Activated CD8-positive, alpha-beta T cell treated with anti-CD3 and anti-CD28 coated beads for 36 hours (primary cell): ENCODE measurements around the gene C1orf122. TPM values are rescaled to one million over a fixed set of nuclear protein-coding genes. Genes with fewer than 3 reads are reported as not detected.
A peak's percentile ranks its signal among the peaks of the same experiment; 100 is the strongest.

ENCODE experiments used
- ATAC-seq: fragments of 200-7000 bp; cut with Tn5 transposase; one replicate; pipeline ENCODE4 v1.10.0; 2021; ENCODE audit warnings: mild to moderate bottlenecking, moderate library complexity
- CTCF ChIA-PET: fragments of 350-600 bp; sonication (Branson Sonifier 250); formaldehyde crosslinking; loops from one replicate; lab custom pipeline; 2021; ENCODE audit warnings: antibody characterized with exemption; lab: Charles Lee
- POLR2A ChIA-PET: fragments of 350-600 bp; sonication (Branson Sonifier 250); formaldehyde crosslinking; loops from one replicate; lab custom pipeline; 2021; ENCODE audit warnings: antibody characterized with exemption; lab: Charles Lee
- DNase-seq: peaks from one replicate; pipeline ENCODE4 v3.0.0-alpha.2; 2020
- H3K27ac Mint-ChIP-seq: one replicate; pipeline ENCODE4 v1.8.0; 2021; ENCODE audit warnings: mild to moderate bottlenecking, mixed read lengths
- H3K27me3 Mint-ChIP-seq: one replicate; pipeline ENCODE4 v1.8.0; 2021; ENCODE audit warnings: mixed read lengths
- H3K36me3 Mint-ChIP-seq: one replicate; pipeline ENCODE4 v1.8.0; 2021; ENCODE audit warnings: low read depth, mixed read lengths
- H3K4me1 Mint-ChIP-seq: one replicate; pipeline ENCODE4 v1.8.0; 2021; ENCODE audit warnings: low read depth, mixed read lengths
- H3K4me3 Mint-ChIP-seq: one replicate; pipeline ENCODE4 v1.8.0; 2021; ENCODE audit warnings: mild to moderate bottlenecking, moderate library complexity, mixed read lengths
- H3K9me3 Mint-ChIP-seq: one replicate; pipeline ENCODE4 v1.8.0; 2021; ENCODE audit warnings: mixed read lengths
- intact Hi-C: fragments of 100-400 bp; cut with micrococcal nuclease; formaldehyde crosslinking; loops from one replicate; pipeline ENCODE4 v1.10.0; 2022
- total RNA-seq, 2 experiments: library from RNA; stranded (reverse); gene quantifications; one replicate each; pipeline ENCODE4 v1.2.3, GENCODE V29; 2021
- TF ChIP-seq, protein P1 (sequence below): fragments of 200-600 bp; IDR thresholded peaks from one replicate; pipeline ENCODE4 v1.8.0; 2022; ENCODE audit warnings: antibody characterized with exemption, mild to moderate bottlenecking

Gene C1orf122
- total RNA-seq, 2 experiments from 2014 or later = 17.4 to 17.9 TPM

DNA sequence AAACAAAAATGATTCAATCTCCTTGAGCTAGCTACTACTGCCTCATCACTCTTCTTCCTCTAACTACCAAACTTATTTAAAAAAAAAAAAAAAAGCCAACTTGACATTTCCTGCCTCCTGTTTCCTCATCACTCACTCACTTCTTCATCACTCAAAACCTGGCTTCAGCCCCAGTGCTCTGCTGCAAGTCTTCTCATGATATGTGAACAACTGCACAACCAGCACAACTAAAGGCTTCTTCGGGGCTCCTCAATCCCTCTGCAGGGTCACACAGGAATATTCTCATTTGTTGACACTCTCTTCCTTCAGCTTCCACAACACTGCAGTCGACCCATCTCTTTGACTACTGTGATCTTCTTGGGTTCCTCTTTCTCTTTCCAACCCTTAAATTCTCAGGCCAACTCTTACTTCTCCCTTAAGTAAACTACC lies 44.2 kb downstream of the C1orf122 start:
- H3K9me3 Mint-ChIP-seq = no peaks in the 10 kb centered on the region
- intact Hi-C loops = loop anchor here (5.0 kb wide), 1 partner anchor 159 kb away; the partner anchor contains the start of gene CDCA8
- H3K27me3 Mint-ChIP-seq = no peaks in the 10 kb centered on the region
- DNase-seq (no peak), ATAC-seq (peak; percentile 47)
- H3K4me1 Mint-ChIP-seq = peaks cover 38% of the 10 kb centered on the region
- POLR2A ChIA-PET = interaction anchor here (0.8 to 2.8 kb wide), 5 partner anchors 8 to 161 kb away, joined by 3 to 10 read pairs (median 4); partner anchors contain the start of genes C1orf122 and MTF1
- no peak overlapping the region for H3K4me3 Mint-ChIP-seq
- H3K27ac Mint-ChIP-seq = no peak overlapping the region
- CTCF ChIA-PET = interaction anchor here (1.2 to 3.5 kb wide), 2 partner anchors 9 to 160 kb away, joined by 3 to 58 read pairs; partner anchors contain the start of genes CDCA8 and MTF1
- H3K36me3 Mint-ChIP-seq = peaks cover 23% of the 10 kb centered on the region
- TF ChIP-seq, protein P1, sequence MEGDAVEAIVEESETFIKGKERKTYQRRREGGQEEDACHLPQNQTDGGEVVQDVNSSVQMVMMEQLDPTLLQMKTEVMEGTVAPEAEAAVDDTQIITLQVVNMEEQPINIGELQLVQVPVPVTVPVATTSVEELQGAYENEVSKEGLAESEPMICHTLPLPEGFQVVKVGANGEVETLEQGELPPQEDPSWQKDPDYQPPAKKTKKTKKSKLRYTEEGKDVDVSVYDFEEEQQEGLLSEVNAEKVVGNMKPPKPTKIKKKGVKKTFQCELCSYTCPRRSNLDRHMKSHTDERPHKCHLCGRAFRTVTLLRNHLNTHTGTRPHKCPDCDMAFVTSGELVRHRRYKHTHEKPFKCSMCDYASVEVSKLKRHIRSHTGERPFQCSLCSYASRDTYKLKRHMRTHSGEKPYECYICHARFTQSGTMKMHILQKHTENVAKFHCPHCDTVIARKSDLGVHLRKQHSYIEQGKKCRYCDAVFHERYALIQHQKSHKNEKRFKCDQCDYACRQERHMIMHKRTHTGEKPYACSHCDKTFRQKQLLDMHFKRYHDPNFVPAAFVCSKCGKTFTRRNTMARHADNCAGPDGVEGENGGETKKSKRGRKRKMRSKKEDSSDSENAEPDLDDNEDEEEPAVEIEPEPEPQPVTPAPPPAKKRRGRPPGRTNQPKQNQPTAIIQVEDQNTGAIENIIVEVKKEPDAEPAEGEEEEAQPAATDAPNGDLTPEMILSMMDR = no peak

DNA sequence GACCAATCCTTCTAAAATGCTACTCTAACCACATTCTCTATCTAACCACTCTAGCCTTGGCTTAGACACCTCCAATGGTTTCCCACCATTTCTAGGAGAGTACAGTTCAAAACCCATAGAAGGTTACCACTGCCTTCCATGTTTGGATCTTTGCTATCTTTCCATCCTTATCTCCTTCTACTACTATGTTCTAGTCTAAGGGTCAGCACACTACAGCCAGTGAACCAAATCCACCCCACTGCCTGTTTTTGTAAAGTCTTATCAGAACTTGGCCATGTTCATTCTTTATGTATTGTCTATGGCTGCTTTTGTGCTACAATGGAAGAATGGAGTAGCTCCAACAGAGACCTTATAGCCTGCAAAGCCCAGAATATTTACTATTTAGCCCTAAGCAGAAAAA lies 45.6 kb downstream of the C1orf122 start:
- H3K4me3 Mint-ChIP-seq = no peak overlapping the region
- H3K9me3 Mint-ChIP-seq = no peaks in the 10 kb centered on the region
- peak overlapping the region; percentile 36 for H3K27ac Mint-ChIP-seq
- peaks cover 42% of the 10 kb centered on the region for H3K4me1 Mint-ChIP-seq
- H3K36me3 Mint-ChIP-seq = peaks cover 27% of the 10 kb centered on the region
- intact Hi-C loops = loop anchor here (5.0 kb wide), 1 partner anchor 161 kb away; the partner anchor contains the start of gene CDCA8
- ChIA-PET POLR2A (interaction anchor here (1.0 to 2.8 kb wide), 2 partner anchors 47 to 162 kb away, joined by 3 to 10 read pairs; a partner anchor contains a TSS), CTCF (interaction anchor here (1.0 to 1.3 kb wide), 3 partner anchors 8 to 42 kb away, joined by 3 read pairs; no protein-coding TSS in a partner anchor)
- TF ChIP-seq, protein P1 = no peak
- DNase-seq = no peak
- no peak for ATAC-seq
- no peaks in the 10 kb centered on the region for H3K27me3 Mint-ChIP-seq

DNA sequence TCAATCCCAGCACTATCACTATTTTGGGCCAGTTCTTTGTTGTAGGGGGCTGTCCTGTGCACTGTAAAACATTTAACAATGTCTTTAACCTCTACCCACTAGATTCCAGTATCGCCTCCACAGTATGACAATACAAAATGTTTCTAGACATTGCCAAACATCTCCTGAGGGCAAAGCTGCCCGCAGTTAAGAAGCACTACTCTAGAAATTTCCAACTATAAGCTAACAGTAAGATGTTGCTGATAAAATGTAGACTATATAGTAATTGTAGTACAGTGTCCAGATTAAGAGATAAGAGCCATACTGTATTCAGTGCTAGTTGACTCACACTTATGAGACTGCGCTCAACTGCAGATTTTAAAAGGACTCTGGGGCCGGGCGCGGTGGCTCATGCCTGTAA lies 46.8 kb downstream of the C1orf122 start:
- no peak for ATAC-seq
- Mint-ChIP-seq H3K27ac (no peak overlapping the region), H3K4me1 (peaks cover 41% of the 10 kb centered on the region), H3K27me3 (no peaks in the 10 kb centered on the region), H3K4me3 (no peak overlapping the region), H3K36me3 (peaks cover 26% of the 10 kb centered on the region), H3K9me3 (no peaks in the 10 kb centered on the region)
- no peak for DNase-seq
- TF ChIP-seq, protein P1 = no peak
- intact Hi-C loops = loop anchor here (5.0 kb wide), 1 partner anchor 162 kb away; the partner anchor contains the start of gene CDCA8
- CTCF ChIA-PET = interaction anchor here (1.3 kb wide), 1 partner anchor 32 kb away, joined by 3 read pairs; no protein-coding TSS in a partner anchor
- POLR2A ChIA-PET = no interaction called here

Other genes starting within 250 kb of the C1orf122 start
- 10 to 100 TPM; 76.4 to 77.8 TPM for gene GNL2, start 211.9 kb upstream of the C1orf122 start, total RNA-seq
- not detected for gene RSPO1, start 172.9 kb upstream of the C1orf122 start, total RNA-seq
- gene CDCA8, start 115.3 kb upstream of the C1orf122 start, total RNA-seq = 10 to 100 TPM; 53.7 to 56.0 TPM
- gene EPHA10, start 42.7 kb upstream of the C1orf122 start, total RNA-seq = not detected
- 1 to 10 TPM; 1.2 to 1.4 TPM for gene MANEAL, start 13.9 kb upstream of the C1orf122 start, total RNA-seq
- 10 to 100 TPM; 36.2 to 37.1 TPM for gene YRDC, start 418 bp downstream of the C1orf122 start, total RNA-seq
- 10 to 100 TPM; 17.7 to 21.3 TPM for gene MTF1, start 51.8 kb downstream of the C1orf122 start, total RNA-seq
- gene INPP5B, start 139.3 kb downstream of the C1orf122 start, total RNA-seq = 10 to 100 TPM; 27.7 to 29.1 TPM
- gene SF3A3, start 182.2 kb downstream of the C1orf122 start, total RNA-seq = 10 to 100 TPM; 94.9 to 96.7 TPM
- gene FHL3, start 197.7 kb downstream of the C1orf122 start, total RNA-seq = 10 to 100 TPM; 26.6 to 26.7 TPM
- gene UTP11, start 204.9 kb downstream of the C1orf122 start, total RNA-seq = 10 to 100 TPM; 58.1 to 60.6 TPM
- under 1 TPM in 1 of 2 experiments, not detected in 1; 0.16 TPM for gene POU3F1, start 239.0 kb downstream of the C1orf122 start, total RNA-seq